Neuronal stem cell (in vitro differentiated cells): ENCODE results near the gene GNPAT.
A peak's percentile ranks its signal among the peaks of the same experiment; 100 is the strongest.

Source experiments
- DNase-seq: peaks from one replicate; pipeline ENCODE4 v3.0.0-alpha.2; 2013; ENCODE audit warnings: low spot score
- H2AFZ ChIP-seq: one replicate; pipeline ENCODE4 v1.6.1; 2013; ENCODE audit warnings: mild to moderate bottlenecking, low read length, inconsistent platforms
- H2AK5ac ChIP-seq: 2 replicates; pipeline ENCODE4 v1.6.1; 2013; ENCODE audit warnings: low read depth, mild to moderate bottlenecking, inconsistent platforms, low read length, moderate library complexity, mixed read lengths
- H2BK120ac ChIP-seq: 2 replicates; pipeline ENCODE4 v1.6.1; 2013; ENCODE audit warnings: low read depth, mild to moderate bottlenecking, inconsistent platforms, low read length, moderate library complexity, mixed read lengths
- H2BK12ac ChIP-seq: one replicate; pipeline ENCODE4 v1.6.1; 2013; ENCODE audit warnings: low read length, inconsistent platforms
- H2BK15ac ChIP-seq: 2 replicates; pipeline ENCODE4 v1.6.1; 2013; ENCODE audit warnings: mild to moderate bottlenecking, low read length, inconsistent platforms, mixed read lengths
- H2BK5ac ChIP-seq: one replicate; pipeline ENCODE4 v1.6.1; 2013; ENCODE audit warnings: inconsistent platforms, mild to moderate bottlenecking, low read length, moderate library complexity
- H3K14ac ChIP-seq: one replicate; pipeline ENCODE4 v1.6.1; 2013; ENCODE audit warnings: low read length, inconsistent platforms
- H3K18ac ChIP-seq: 2 replicates; pipeline ENCODE4 v1.6.1; 2013; ENCODE audit warnings: low read length, inconsistent platforms
- H3K23ac ChIP-seq: 2 replicates; pipeline ENCODE4 v1.6.1; 2013; ENCODE audit warnings: low read depth, mild to moderate bottlenecking, mixed read lengths, low read length, inconsistent platforms; ENCODE audit not compliant: poor library complexity
- H3K27ac ChIP-seq: replicated peaks from 3 replicates; pipeline ENCODE4 v1.5.1; 2013; ENCODE audit warnings: low read length, inconsistent platforms
- H3K27me3 ChIP-seq, 3 experiments: 2 replicates each; pipeline ENCODE4 v1.6.1; 2013; ENCODE audit warnings: low read length in 3 of 3, mild to moderate bottlenecking in 2 of 3, inconsistent platforms in 1 of 3, low read depth in 1 of 3, mixed read lengths in 1 of 3, moderate library complexity in 1 of 3; ENCODE audit not compliant: control insufficient read depth in 3 of 3, insufficient read depth in 3 of 3
- H3K36me3 ChIP-seq, 2 donors: replicated peaks in 1 of 2; 2 replicates each; pipeline ENCODE4 v1.6.1; 2013; ENCODE audit warnings: low read length in 2 of 2; ENCODE audit not compliant: control insufficient read depth in 2 of 2, insufficient read depth in 2 of 2
- H3K4ac ChIP-seq: 2 replicates; pipeline ENCODE4 v1.6.1; 2013; ENCODE audit warnings: inconsistent platforms, mild to moderate bottlenecking, low read length, moderate library complexity
- H3K4me1 ChIP-seq, 2 donors: 1 replicate in 1 of 2; 2 replicates in 1 of 2; pipeline ENCODE4 v1.6.1; 2013; ENCODE audit warnings: low read length in 2 of 2, low read depth in 1 of 2; ENCODE audit not compliant: control insufficient read depth in 2 of 2, insufficient read depth in 1 of 2
- H3K4me2 ChIP-seq: one replicate; pipeline ENCODE4 v1.6.1; 2013; ENCODE audit warnings: mild to moderate bottlenecking, low read length, inconsistent platforms; ENCODE audit not compliant: insufficient read depth, poor library complexity, severe bottlenecking
- H3K4me3 ChIP-seq, 2 donors: 2 replicates each; pipeline ENCODE4 v1.5.1; 2013; ENCODE audit warnings: low read length in 2 of 2, mild to moderate bottlenecking in 2 of 2, inconsistent platforms in 1 of 2, moderate library complexity in 1 of 2
- H3K79me1 ChIP-seq: one replicate; pipeline ENCODE4 v1.6.1; 2013; ENCODE audit warnings: low read depth, mild to moderate bottlenecking, inconsistent platforms, low read length, moderate library complexity
- H3K9ac ChIP-seq: one replicate; pipeline ENCODE4 v1.6.1; 2013; ENCODE audit warnings: mild to moderate bottlenecking, low read depth, low read length, inconsistent platforms; ENCODE audit not compliant: poor library complexity
- H3K9me3 ChIP-seq, 2 donors: replicated peaks in 1 of 2; 2 replicates each; pipeline versions ENCODE3 to v1.6.1; 2013; ENCODE audit warnings: low read length in 2 of 2, mild to moderate bottlenecking in 2 of 2, inconsistent platforms in 1 of 2, low read depth in 1 of 2, mixed read lengths in 1 of 2, moderate library complexity in 1 of 2; ENCODE audit not compliant: control insufficient read depth in 2 of 2, insufficient read depth in 1 of 2
- H4K8ac ChIP-seq: one replicate; pipeline ENCODE4 v1.6.1; 2013; ENCODE audit warnings: low read depth, mild to moderate bottlenecking, inconsistent platforms, low read length, moderate library complexity
- H4K91ac ChIP-seq: one replicate; pipeline ENCODE4 v1.6.1; 2013; ENCODE audit warnings: low read length, low read depth, mild to moderate bottlenecking, inconsistent platforms; ENCODE audit not compliant: poor library complexity
- WGBS, 2 donors: extraction: QIAGEN DNeasy Blood & Tissue Kit; methylation state at CpG; one replicate each; pipeline ENCODE4 v1.1.7; 2013; ENCODE audit warnings: missing lambda C conversion rate in 2 of 2, mixed read lengths in 1 of 2; ENCODE audit not compliant: insufficient read length in 2 of 2, insufficient replicate concordance in 1 of 2; ENCODE audit errors: extremely low coverage in 2 of 2; 5-methylcytosine and 5-hydroxymethylcytosine counted together

Gene GNPAT

DNA sequence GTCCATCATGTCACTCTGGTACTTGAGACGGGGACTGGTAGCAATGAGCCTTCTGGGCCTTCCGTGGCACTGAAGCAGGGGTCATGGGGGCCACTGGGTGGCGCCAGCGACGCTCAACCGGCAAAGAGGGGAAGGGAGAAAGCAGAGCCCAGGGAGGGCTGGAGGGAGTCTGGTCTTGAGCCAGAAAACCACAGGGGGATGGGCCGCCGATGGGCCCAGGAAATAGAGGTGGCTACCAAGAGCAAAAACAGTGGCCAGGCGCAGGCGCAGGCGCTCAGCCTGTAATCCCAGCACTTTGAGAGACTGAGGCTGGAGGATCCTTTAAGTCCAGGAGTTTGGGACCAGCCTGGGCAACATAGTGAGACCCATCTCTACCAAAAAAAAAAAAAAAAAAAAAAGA lies 74.9 kb downstream of the GNPAT start:
- H2BK12ac ChIP-seq: no peak overlapping the region
- no peak overlapping the region for H2AFZ ChIP-seq
- no peaks in the 10 kb centered on the region for H3K36me3 ChIP-seq
- no peak overlapping the region for H2BK15ac ChIP-seq
- H3K14ac ChIP-seq: no peak overlapping the region
- H3K23ac ChIP-seq: no peak overlapping the region
- H2AK5ac ChIP-seq: no peak overlapping the region
- H4K91ac ChIP-seq: no peak overlapping the region
- no peak overlapping the region for H2BK120ac ChIP-seq
- H3K27me3 ChIP-seq: no peaks in the 10 kb centered on the region
- H3K4me2 ChIP-seq: no peak overlapping the region
- no peak overlapping the region for H2BK5ac ChIP-seq
- H3K79me1 ChIP-seq: no peaks in the 10 kb centered on the region
- H4K8ac ChIP-seq: no peak overlapping the region
- no peak overlapping the region for H3K9ac ChIP-seq
- H3K4me1 ChIP-seq: no peaks in the 10 kb centered on the region
- no CpG with 5 or more reads among the region's 11 CpGs for WGBS, 2 donors
- no peak overlapping the region for H3K18ac ChIP-seq
- no peak overlapping the region for H3K4ac ChIP-seq
- no peak overlapping the region for H3K4me3 ChIP-seq
- H3K27ac ChIP-seq: no peak overlapping the region
- peak; percentile 12 for DNase-seq
- H3K9me3 ChIP-seq: no peaks in the 10 kb centered on the region

DNA sequence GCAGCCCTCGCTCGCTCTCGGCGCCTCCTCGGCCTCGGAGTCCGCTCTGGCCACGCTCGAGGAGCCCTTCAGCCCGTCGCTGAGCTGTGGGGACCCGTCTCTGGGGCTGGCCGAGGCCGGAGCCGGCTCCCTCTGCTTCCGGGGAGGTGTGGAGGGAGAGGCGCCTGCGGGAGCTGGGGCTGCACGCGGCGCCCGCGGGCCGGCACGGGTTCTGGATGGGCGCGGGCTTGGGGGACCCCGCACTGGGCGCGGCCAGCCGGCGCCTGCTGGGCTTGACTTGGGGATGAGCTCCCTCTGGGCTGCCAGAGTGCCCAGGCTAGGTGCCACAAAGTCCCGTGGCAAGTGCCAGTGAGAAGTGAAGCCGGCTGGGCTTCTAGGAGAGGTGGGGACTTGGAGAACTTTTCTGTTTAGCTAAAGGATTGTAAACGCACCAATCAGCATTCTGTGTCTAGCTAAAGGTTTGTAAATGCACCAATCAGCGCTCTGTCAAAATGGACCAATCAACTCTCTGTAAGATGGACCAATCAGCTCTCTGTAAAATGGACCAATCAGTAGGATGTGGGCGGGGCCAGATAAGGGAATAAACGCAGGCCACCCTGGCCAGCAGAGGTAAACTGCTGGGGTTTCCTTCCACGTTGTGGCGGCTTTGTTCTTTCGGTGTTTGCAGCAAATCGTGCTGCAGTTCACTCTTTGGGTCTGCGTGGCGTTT lies 76.4 kb downstream of the GNPAT start:
- Histone ChIP-seq H3K4me3 (no peak overlapping the region), H3K27ac (no peak overlapping the region), H4K8ac (no peak overlapping the region), H3K36me3 (no peaks in the 10 kb centered on the region), H3K9me3 (no peaks in the 10 kb centered on the region), H3K4me1 (no peaks in the 10 kb centered on the region), H2BK15ac (no peak overlapping the region), H2BK12ac (no peak overlapping the region), H2BK120ac (no peak overlapping the region), H3K18ac (no peak overlapping the region), H3K4me2 (no peak overlapping the region), H3K4ac (no peak overlapping the region), H3K23ac (no peak overlapping the region), H3K27me3 (no peaks in the 10 kb centered on the region), H2AFZ (no peak overlapping the region), H3K14ac (no peak overlapping the region), H2BK5ac (no peak overlapping the region), H3K9ac (no peak overlapping the region), H2AK5ac (no peak overlapping the region), H4K91ac (no peak overlapping the region), H3K79me1 (no peaks in the 10 kb centered on the region)
- no peak for DNase-seq
- WGBS, 2 donors: no CpG with 5 or more reads among the region's 44 CpGs

DNA sequence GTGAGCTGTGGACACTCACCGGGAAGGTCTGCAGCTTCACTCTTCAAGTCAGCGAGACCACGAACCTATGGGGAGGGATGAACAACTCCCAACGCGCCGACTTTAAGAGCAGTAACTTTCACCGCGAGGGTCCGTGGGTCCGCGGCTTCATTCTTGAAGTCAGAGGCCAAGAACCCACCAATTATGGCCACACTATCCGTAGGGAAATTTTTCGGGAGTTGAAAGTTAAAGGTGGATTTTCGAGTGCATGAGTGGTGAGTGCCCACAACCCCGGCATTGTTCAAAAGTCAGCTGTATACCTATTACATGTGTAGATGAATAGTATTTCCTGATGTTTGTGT lies 77.0 kb downstream of the GNPAT start:
- no peak overlapping the region for H2BK5ac ChIP-seq
- H2AK5ac ChIP-seq: no peak overlapping the region
- no peaks in the 10 kb centered on the region for H3K9me3 ChIP-seq
- H3K14ac ChIP-seq: no peak overlapping the region
- H2BK120ac ChIP-seq: no peak overlapping the region
- H2AFZ ChIP-seq: no peak overlapping the region
- no peak overlapping the region for H3K9ac ChIP-seq
- H4K91ac ChIP-seq: no peak overlapping the region
- H3K18ac ChIP-seq: no peak overlapping the region
- H3K4ac ChIP-seq: no peak overlapping the region
- no peak overlapping the region for H4K8ac ChIP-seq
- no peak overlapping the region for H2BK15ac ChIP-seq
- no peak overlapping the region for H3K23ac ChIP-seq
- H3K27me3 ChIP-seq: no peaks in the 10 kb centered on the region
- H3K27ac ChIP-seq: no peak overlapping the region
- H3K4me1 ChIP-seq: no peaks in the 10 kb centered on the region
- no peak for DNase-seq
- H3K79me1 ChIP-seq: no peaks in the 10 kb centered on the region
- H3K36me3 ChIP-seq: no peaks in the 10 kb centered on the region
- no peak overlapping the region for H3K4me2 ChIP-seq
- no peak overlapping the region for H2BK12ac ChIP-seq
- H3K4me3 ChIP-seq: no peak overlapping the region
- no CpG with 5 or more reads among the region's 15 CpGs for WGBS, 2 donors

DNA sequence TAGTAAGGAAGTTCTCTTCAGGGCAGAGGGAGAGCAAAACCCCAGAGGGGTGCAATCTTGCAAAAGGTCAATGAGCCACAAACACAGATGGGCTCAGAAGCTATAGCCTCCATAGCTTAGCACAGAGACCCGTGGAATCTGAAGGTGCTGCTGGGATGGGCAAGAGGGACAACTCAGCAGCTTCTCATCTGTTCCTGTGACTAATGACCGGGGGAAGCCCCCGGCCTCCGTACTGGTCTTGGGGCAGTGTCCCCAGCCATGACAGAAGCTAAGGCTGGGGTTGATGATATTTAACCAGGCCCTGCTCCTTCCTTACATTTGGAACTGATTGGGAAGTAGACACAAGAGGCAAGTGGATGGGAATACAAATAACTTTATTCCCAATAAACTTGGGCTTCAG lies 77.6 kb downstream of the GNPAT start:
- Histone ChIP-seq H3K79me1 (no peaks in the 10 kb centered on the region), H2BK5ac (no peak overlapping the region), H2AK5ac (no peak overlapping the region), H3K23ac (no peak overlapping the region), H3K4me1 (no peaks in the 10 kb centered on the region), H3K36me3 (no peaks in the 10 kb centered on the region), H3K27ac (no peak overlapping the region), H4K8ac (no peak overlapping the region), H3K4me2 (no peak overlapping the region), H2BK15ac (no peak overlapping the region), H4K91ac (no peak overlapping the region), H3K9me3 (no peaks in the 10 kb centered on the region), H3K27me3 (no peaks in the 10 kb centered on the region), H2AFZ (no peak overlapping the region), H3K9ac (no peak overlapping the region), H2BK12ac (no peak overlapping the region), H3K4me3 (no peak overlapping the region), H3K18ac (no peak overlapping the region), H2BK120ac (no peak overlapping the region), H3K4ac (no peak overlapping the region), H3K14ac (no peak overlapping the region)
- DNase-seq: no peak
- no CpG with 5 or more reads among the region's 4 CpGs for WGBS, 2 donors
